Omental fat pad (tissue), 4 donors: ENCODE results near the gene KRT6A. TPM values are rescaled to one million over a fixed set of nuclear protein-coding genes. Genes with fewer than 3 reads are reported as not detected.

ENCODE experiments used
- ATAC-seq: fragments of 150-250 bp; one replicate; pipeline ENCODE4 v1.9.1; 2016; ENCODE audit warnings: mild to moderate bottlenecking, moderate library complexity; ENCODE audit not compliant: low FRiP score
- DNase-seq: peaks from one replicate; pipeline ENCODE4 v3.0.0-alpha.2; 2019; ENCODE audit warnings: low spot score
- CTCF ChIP-seq, 3 donors: fragments of 450-650 bp; IDR thresholded peaks; one replicate each; pipeline ENCODE4 v1.5.1; 2016 to 2017; ENCODE audit warnings: antibody characterized with exemption in 3 of 3, mild to moderate bottlenecking in 3 of 3, moderate library complexity in 2 of 3
- total RNA-seq, 4 donors: library from RNA; depleted of rRNA; stranded (reverse); fragments of >200 nt; gene quantifications; one replicate each; pipeline ENCODE4 v1.1.0, GENCODE V29; 2016

Gene KRT6A
- 10 to 100 TPM in 2 of 4 donors, 1 to 10 TPM in 2; 3.3 to 40.7 (median 8.4) TPM for total RNA-seq

- ATAC-seq (no peak), DNase-seq (no peak)
- TF ChIP-seq CTCF (IDR thresholded peaks at IDR 0.05) = no peak
Measured at GRCh38 chr12:52493172-52493571, at the start of gene KRT6A. TSS of gene KRT6A (minus strand) at chr12:52493257. CDS start at chr12:52493188, 69 bp downstream.

GRCh38 chr12:52542157-52542556, 49.1 kb upstream of the KRT6A start:
- no peak for ATAC-seq
- no peak for TF ChIP-seq CTCF (IDR thresholded peaks at IDR 0.05)
- no peak for DNase-seq

- ATAC-seq = no peak
- DNase-seq = no peak
- no peak for TF ChIP-seq CTCF (IDR thresholded peaks at IDR 0.05)
Measured at GRCh38 chr12:52541709-52542108, 48.7 kb upstream of the KRT6A start.

- no peak for TF ChIP-seq CTCF (IDR thresholded peaks at IDR 0.05)
- ATAC-seq (no peak), DNase-seq (no peak)
Measured at GRCh38 chr12:52540531-52540930, 47.5 kb upstream of the KRT6A start.

GRCh38 chr12:52539821-52540173, 46.7 kb upstream of the KRT6A start:
- no peak for TF ChIP-seq CTCF (IDR thresholded peaks at IDR 0.05)
- DNase-seq (no peak), ATAC-seq (no peak)

- no peak for TF ChIP-seq CTCF (IDR thresholded peaks at IDR 0.05)
- ATAC-seq (no peak), DNase-seq (no peak)
Measured at GRCh38 chr12:52539083-52539820, 46.2 kb upstream of the KRT6A start.

- TF ChIP-seq CTCF (IDR thresholded peaks at IDR 0.05) = no peak
- no peak for DNase-seq
- no peak for ATAC-seq
Measured at GRCh38 chr12:52537101-52537500, 44.0 kb upstream of the KRT6A start.
